Central memory CD8-positive, alpha-beta T cell (primary cell): Measurements from ENCODE around the gene C12orf60.
A peak's percentile ranks its signal among the peaks of the same experiment; 100 is the strongest.
"Not testable (repeated sequence)": the region's sequence is repeated elsewhere in the genome, so short reads cannot be mapped to it uniquely, and the experiment has no call there.

Experiments
- ATAC-seq: fragments of 150-1000 bp; cut with Tn5 transposase; replicated peaks from 2 replicates; pipeline ENCODE4 v1.10.0; 2022; ENCODE audit warnings: mild to moderate bottlenecking, moderate FRiP score, moderate number of reproducible peaks; ENCODE audit not compliant: poor library complexity, severe bottlenecking; ENCODE audit errors: extremely low read depth
- DNase-seq, 2 donors: peaks; one replicate each; pipeline ENCODE4 v3.0.0; 2021; ENCODE audit warnings: low spot score in 2 of 2
- H3K27ac Mint-ChIP-seq: one replicate; pipeline ENCODE4 v1.8.0; 2022; ENCODE audit warnings: low read depth, mild to moderate bottlenecking, moderate library complexity, mixed read lengths
- H3K27me3 Mint-ChIP-seq: one replicate; pipeline ENCODE4 v1.8.0; 2022; ENCODE audit warnings: mixed read lengths
- H3K36me3 Mint-ChIP-seq: one replicate; pipeline ENCODE4 v1.8.0; 2022; ENCODE audit warnings: mild to moderate bottlenecking, moderate library complexity, mixed read lengths; ENCODE audit not compliant: insufficient read depth
- H3K4me1 Mint-ChIP-seq: one replicate; pipeline ENCODE4 v1.8.0; 2022; ENCODE audit warnings: mixed read lengths
- H3K4me3 Mint-ChIP-seq: one replicate; pipeline ENCODE4 v1.8.0; 2022; ENCODE audit warnings: mild to moderate bottlenecking, moderate library complexity, mixed read lengths
- H3K9me3 Mint-ChIP-seq: one replicate; pipeline ENCODE4 v1.8.0; 2022; ENCODE audit warnings: mixed read lengths

Gene C12orf60

GRCh38 chr12:14803011-14803829 is at the start of gene C12orf60, which contains the start of gene WBP11:
C12orf60 (plus strand) TSS chr12:14803670; CDS start chr12:14822936, 19,266 bp downstream.
WBP11 (minus strand) TSS chr12:14803478; CDS start chr12:14801383, 2,095 bp downstream.
- Mint-ChIP-seq H3K27me3 (no peaks in the 10 kb centered on the region), H3K27ac (no peak within 1 kb of the TSS), H3K4me1 (peaks cover 13% of the 10 kb centered on the region), H3K4me3 (no peak within 1 kb of the TSS), H3K9me3 (no peaks in the 10 kb centered on the region), H3K36me3 (peaks cover 17% of the 10 kb centered on the region)
- DNase-seq = peak; percentile 66 to 85
- peak; percentile 97 for ATAC-seq

GRCh38 chr12:14756334-14757143 is 46.9 kb upstream of the C12orf60 start:
- no peaks in the 10 kb centered on the region for H3K9me3 Mint-ChIP-seq
- H3K4me1 Mint-ChIP-seq = peaks cover 18% of the 10 kb centered on the region
- no peak overlapping the region for H3K27ac Mint-ChIP-seq
- H3K27me3 Mint-ChIP-seq = no peaks in the 10 kb centered on the region
- H3K4me3 Mint-ChIP-seq = no peak overlapping the region
- ATAC-seq (no peak), DNase-seq (no peak)
- H3K36me3 Mint-ChIP-seq = peaks cover 2% of the 10 kb centered on the region

GRCh38 chr12:14759711-14760280 is 43.7 kb upstream of the C12orf60 start:
- not testable (repeated sequence) for H3K9me3 Mint-ChIP-seq, ATAC-seq, H3K27me3 Mint-ChIP-seq, DNase-seq, H3K27ac Mint-ChIP-seq, H3K36me3 Mint-ChIP-seq, H3K4me3 Mint-ChIP-seq
- H3K4me1 Mint-ChIP-seq = peaks cover 16% of the 10 kb centered on the region

- no peaks in the 10 kb centered on the region for H3K27me3 Mint-ChIP-seq
- peaks cover 22% of the 10 kb centered on the region for H3K36me3 Mint-ChIP-seq
- no peak overlapping the region for H3K27ac Mint-ChIP-seq
- DNase-seq = no peak
- ATAC-seq = no peak
- no peak overlapping the region for H3K4me3 Mint-ChIP-seq
- H3K4me1 Mint-ChIP-seq = peaks cover 34% of the 10 kb centered on the region
- peaks cover 6% of the 10 kb centered on the region for H3K9me3 Mint-ChIP-seq
Observed at GRCh38 chr12:14765398-14765797, 38.1 kb upstream of the C12orf60 start.

GRCh38 chr12:14766020-14766419 is 37.5 kb upstream of the C12orf60 start:
- not testable (repeated sequence) for ATAC-seq, H3K4me3 Mint-ChIP-seq, H3K27ac Mint-ChIP-seq, H3K27me3 Mint-ChIP-seq, DNase-seq, H3K9me3 Mint-ChIP-seq
- Mint-ChIP-seq H3K4me1 (peaks cover 39% of the 10 kb centered on the region), H3K36me3 (peaks cover 28% of the 10 kb centered on the region)

GRCh38 chr12:14766649-14767215 is 36.7 kb upstream of the C12orf60 start:
- ATAC-seq = no peak
- no peak for DNase-seq
- H3K4me1 Mint-ChIP-seq = peaks cover 46% of the 10 kb centered on the region
- peaks cover 32% of the 10 kb centered on the region for H3K36me3 Mint-ChIP-seq
- H3K4me3 Mint-ChIP-seq = no peak overlapping the region
- peaks cover 6% of the 10 kb centered on the region for H3K9me3 Mint-ChIP-seq
- no peaks in the 10 kb centered on the region for H3K27me3 Mint-ChIP-seq
- H3K27ac Mint-ChIP-seq = no peak overlapping the region

GRCh38 chr12:14767617-14768016 is 35.9 kb upstream of the C12orf60 start:
- peaks cover 53% of the 10 kb centered on the region for H3K4me1 Mint-ChIP-seq
- no peak overlapping the region for H3K4me3 Mint-ChIP-seq
- H3K36me3 Mint-ChIP-seq = peaks cover 35% of the 10 kb centered on the region
- DNase-seq (no peak), ATAC-seq (no peak)
- H3K9me3 Mint-ChIP-seq = peaks cover 6% of the 10 kb centered on the region
- no peaks in the 10 kb centered on the region for H3K27me3 Mint-ChIP-seq
- no peak overlapping the region for H3K27ac Mint-ChIP-seq

GRCh38 chr12:14768823-14769405 is 34.6 kb upstream of the C12orf60 start:
- Mint-ChIP-seq H3K27me3 (no peaks in the 10 kb centered on the region), H3K4me1 (peaks cover 56% of the 10 kb centered on the region), H3K36me3 (peaks cover 38% of the 10 kb centered on the region), H3K9me3 (peaks cover 6% of the 10 kb centered on the region), H3K4me3 (peak overlapping the region; percentile 95), H3K27ac (peak overlapping the region; percentile 99)
- DNase-seq (no peak), ATAC-seq (no peak)

- H3K4me3 Mint-ChIP-seq = peak overlapping the region; percentile 95
- DNase-seq (no peak), ATAC-seq (no peak)
- peaks cover 59% of the 10 kb centered on the region for H3K4me1 Mint-ChIP-seq
- peaks cover 43% of the 10 kb centered on the region for H3K36me3 Mint-ChIP-seq
- H3K27me3 Mint-ChIP-seq = no peaks in the 10 kb centered on the region
- H3K9me3 Mint-ChIP-seq = peaks cover 6% of the 10 kb centered on the region
- H3K27ac Mint-ChIP-seq = peak overlapping the region; percentile 99
Observed at GRCh38 chr12:14769466-14769968, 34.0 kb upstream of the C12orf60 start.

GRCh38 chr12:14769969-14770495 is 33.4 kb upstream of the C12orf60 start:
- DNase-seq = peak; percentile 82 to 89
- peak overlapping the region; percentile 95 for H3K4me3 Mint-ChIP-seq
- H3K27me3 Mint-ChIP-seq = no peaks in the 10 kb centered on the region

GRCh38 chr12:14770496-14771461 is 32.7 kb upstream of the C12orf60 start:
- DNase-seq = peak; percentile 95 to 96
- Mint-ChIP-seq H3K36me3 (peaks cover 45% of the 10 kb centered on the region), H3K27ac (peak overlapping the region; percentile 99), H3K4me1 (peaks cover 72% of the 10 kb centered on the region), H3K4me3 (peak overlapping the region; percentile 95), H3K9me3 (peaks cover 4% of the 10 kb centered on the region), H3K27me3 (no peaks in the 10 kb centered on the region)
- ATAC-seq = peak; percentile 39

More at GRCh38 chr12:14769969-14770495, 33.4 kb upstream of the C12orf60 start:
- Mint-ChIP-seq H3K27ac (peak overlapping the region; percentile 99), H3K9me3 (peaks cover 6% of the 10 kb centered on the region), H3K36me3 (peaks cover 44% of the 10 kb centered on the region), H3K4me1 (peaks cover 64% of the 10 kb centered on the region)
- peak; percentile 60 for ATAC-seq
